Hematopoietic multipotent progenitor cell treated with erythropoietin and hydrocortisone succinate and interleukin-3 and kit ligand, for 15 days (in vitro differentiated cells): ENCODE results near the gene ANXA6.

Experiments
- DNase-seq: peaks from one replicate; pipeline ENCODE4 v3.0.0-alpha.2; 2015; ENCODE audit warnings: low spot score

The ANXA6 gene

GRCh38 chr5:151100681-151101080 lies 56.9 kb downstream of the ANXA6 start:
- no peak for DNase-seq

- no peak for DNase-seq
These were observed 58.8 kb downstream of the ANXA6 start for GRCh38 chr5:151098768-151099121.

GRCh38 chr5:151097820-151098767 lies 59.5 kb downstream of the ANXA6 start:
- DNase-seq: no peak

- no peak for DNase-seq
These were observed 60.5 kb downstream of the ANXA6 start for GRCh38 chr5:151097061-151097460.

GRCh38 chr5:151096001-151096373 lies 61.6 kb downstream of the ANXA6 start:
- DNase-seq: no peak

GRCh38 chr5:151095341-151096000 lies 62.1 kb downstream of the ANXA6 start:
- no peak for DNase-seq

GRCh38 chr5:151094852-151095245 lies 62.7 kb downstream of the ANXA6 start:
- DNase-seq: no peak

- DNase-seq: no peak
These were observed 63.3 kb downstream of the ANXA6 start for GRCh38 chr5:151094030-151094851.

GRCh38 chr5:151093476-151093889 lies 64.1 kb downstream of the ANXA6 start:
- no peak for DNase-seq

- DNase-seq: no peak
These were observed 64.8 kb downstream of the ANXA6 start for GRCh38 chr5:151092762-151093161.

GRCh38 chr5:151089726-151090125 lies 67.9 kb downstream of the ANXA6 start:
- DNase-seq: no peak

GRCh38 chr5:151088986-151089385 lies 68.6 kb downstream of the ANXA6 start:
- no peak for DNase-seq

- DNase-seq: no peak
These were observed 70.1 kb downstream of the ANXA6 start for GRCh38 chr5:151087486-151087885.

GRCh38 chr5:151086905-151087360 lies 70.6 kb downstream of the ANXA6 start:
- no peak for DNase-seq

- no peak for DNase-seq
These were observed 71.2 kb downstream of the ANXA6 start for GRCh38 chr5:151086192-151086869.

- DNase-seq: no peak
These were observed 72.0 kb downstream of the ANXA6 start for GRCh38 chr5:151085517-151086041.

- no peak for DNase-seq
These were observed 73.2 kb downstream of the ANXA6 start for GRCh38 chr5:151084363-151084762.

GRCh38 chr5:151083081-151083676 lies 74.4 kb downstream of the ANXA6 start:
- DNase-seq: no peak

- DNase-seq: no peak
These were observed 75.2 kb downstream of the ANXA6 start for GRCh38 chr5:151082282-151082902.

- DNase-seq: peak; percentile 85
These were observed 75.9 kb downstream of the ANXA6 start for GRCh38 chr5:151081431-151082281.
